Measurements from ENCODE around the gene ANKRD6. TPM values are rescaled to one million over a fixed set of nuclear protein-coding genes. Genes with fewer than 3 reads are reported as not detected.

The ANKRD6 gene
- polyA plus RNA-seq, 1 of the 3 experiments (the other 2 are of a cell fraction) = 2.6 TPM

DNA sequence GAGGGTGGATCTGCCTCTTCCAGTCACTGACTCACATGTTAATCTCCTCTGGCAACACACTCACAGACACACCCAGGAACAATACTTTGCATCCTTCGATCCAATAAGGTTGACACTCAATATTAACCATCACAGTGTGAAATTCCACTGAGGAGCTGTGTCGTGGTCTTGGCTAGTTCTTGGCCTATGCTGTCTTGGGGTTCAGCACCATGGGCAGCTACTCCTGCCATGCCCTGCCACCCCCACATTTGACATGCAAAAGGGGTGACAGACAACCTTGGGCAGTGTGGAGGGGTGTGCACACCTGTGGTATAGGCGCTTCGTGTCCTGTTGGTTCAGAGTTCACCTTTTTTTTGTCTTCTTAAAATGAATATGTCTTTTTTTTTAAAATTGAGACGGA is 25.8 kb downstream of the ANKRD6 start:
- H3K36me3 ChIP-seq (replicated peaks in 1 of 2; ENCODE audit: control insufficient read depth in 1 of 2, insufficient read depth in 2 of 2, low read length in 1 of 2) = no peaks in the 10 kb centered on the region
- H4K20me1 ChIP-seq (ENCODE audit: insufficient read depth) = no peaks in the 10 kb centered on the region
- no peak for DNase-seq
- no peak overlapping the region for H3K9ac ChIP-seq
- 66% methylated on average over 5 of the region's 5 CpGs for WGBS (ENCODE audit: low lambda C conversion rate)
- no peaks in the 10 kb centered on the region for H3K9me2 ChIP-seq
- H2AFZ ChIP-seq (ENCODE audit: low read depth) = no peak overlapping the region
- no peak overlapping the region for H3K4me3 ChIP-seq (ENCODE audit: low read depth in 2 of 2, low read length in 1 of 2)
- no peak overlapping the region for H3K27ac ChIP-seq (ENCODE audit: low read depth in 2 of 2, low read length in 1 of 2)
- H3F3A ChIP-seq (replicated peaks; ENCODE audit: insufficient read depth) = no peaks in the 10 kb centered on the region
- POLR2A ChIA-PET = no interaction called here
- H3K27me3 ChIP-seq (ENCODE audit: insufficient read depth) = no peaks in the 10 kb centered on the region
- H3K79me2 ChIP-seq (ENCODE audit: insufficient read depth) = no peaks in the 10 kb centered on the region
- H3K4me1 ChIP-seq (ENCODE audit: control insufficient read depth in 1 of 2, insufficient read depth in 2 of 2, low read depth in 1 of 2, low read length in 1 of 2) = no peaks in the 10 kb centered on the region; a peak in 1 of 4 replicates
- no peaks in the 10 kb centered on the region for H3K9me3 ChIP-seq
- CTCF ChIA-PET = interaction anchor here (1.5 kb wide), 1 partner anchor 87 kb away, joined by 3 read pairs; no protein-coding TSS in a partner anchor
- no peak overlapping the region for H3K4me2 ChIP-seq
- TF ChIP-seq JUND (IDR thresholded peaks at IDR 0.05) (no peak), SMC3 (IDR thresholded peaks at IDR 0.05; ENCODE audit: low read depth, low read length) (no peak), ELF1 (IDR thresholded peaks at IDR 0.05) (no peak), TCF12 (IDR thresholded peaks at IDR 0.05) (no peak)
- TF ChIP-seq, protein P1, sequence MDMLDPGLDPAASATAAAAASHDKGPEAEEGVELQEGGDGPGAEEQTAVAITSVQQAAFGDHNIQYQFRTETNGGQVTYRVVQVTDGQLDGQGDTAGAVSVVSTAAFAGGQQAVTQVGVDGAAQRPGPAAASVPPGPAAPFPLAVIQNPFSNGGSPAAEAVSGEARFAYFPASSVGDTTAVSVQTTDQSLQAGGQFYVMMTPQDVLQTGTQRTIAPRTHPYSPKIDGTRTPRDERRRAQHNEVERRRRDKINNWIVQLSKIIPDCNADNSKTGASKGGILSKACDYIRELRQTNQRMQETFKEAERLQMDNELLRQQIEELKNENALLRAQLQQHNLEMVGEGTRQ (IDR thresholded peaks at IDR 0.05; ENCODE audit: borderline replicate concordance, low read depth, low read length) = no peak
- TF ChIP-seq, protein P2, sequence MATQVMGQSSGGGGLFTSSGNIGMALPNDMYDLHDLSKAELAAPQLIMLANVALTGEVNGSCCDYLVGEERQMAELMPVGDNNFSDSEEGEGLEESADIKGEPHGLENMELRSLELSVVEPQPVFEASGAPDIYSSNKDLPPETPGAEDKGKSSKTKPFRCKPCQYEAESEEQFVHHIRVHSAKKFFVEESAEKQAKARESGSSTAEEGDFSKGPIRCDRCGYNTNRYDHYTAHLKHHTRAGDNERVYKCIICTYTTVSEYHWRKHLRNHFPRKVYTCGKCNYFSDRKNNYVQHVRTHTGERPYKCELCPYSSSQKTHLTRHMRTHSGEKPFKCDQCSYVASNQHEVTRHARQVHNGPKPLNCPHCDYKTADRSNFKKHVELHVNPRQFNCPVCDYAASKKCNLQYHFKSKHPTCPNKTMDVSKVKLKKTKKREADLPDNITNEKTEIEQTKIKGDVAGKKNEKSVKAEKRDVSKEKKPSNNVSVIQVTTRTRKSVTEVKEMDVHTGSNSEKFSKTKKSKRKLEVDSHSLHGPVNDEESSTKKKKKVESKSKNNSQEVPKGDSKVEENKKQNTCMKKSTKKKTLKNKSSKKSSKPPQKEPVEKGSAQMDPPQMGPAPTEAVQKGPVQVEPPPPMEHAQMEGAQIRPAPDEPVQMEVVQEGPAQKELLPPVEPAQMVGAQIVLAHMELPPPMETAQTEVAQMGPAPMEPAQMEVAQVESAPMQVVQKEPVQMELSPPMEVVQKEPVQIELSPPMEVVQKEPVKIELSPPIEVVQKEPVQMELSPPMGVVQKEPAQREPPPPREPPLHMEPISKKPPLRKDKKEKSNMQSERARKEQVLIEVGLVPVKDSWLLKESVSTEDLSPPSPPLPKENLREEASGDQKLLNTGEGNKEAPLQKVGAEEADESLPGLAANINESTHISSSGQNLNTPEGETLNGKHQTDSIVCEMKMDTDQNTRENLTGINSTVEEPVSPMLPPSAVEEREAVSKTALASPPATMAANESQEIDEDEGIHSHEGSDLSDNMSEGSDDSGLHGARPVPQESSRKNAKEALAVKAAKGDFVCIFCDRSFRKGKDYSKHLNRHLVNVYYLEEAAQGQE (IDR thresholded peaks at IDR 0.05; ENCODE audit: low read depth, low read length) = peak; percentile 87
- TF ChIP-seq, protein P3, sequence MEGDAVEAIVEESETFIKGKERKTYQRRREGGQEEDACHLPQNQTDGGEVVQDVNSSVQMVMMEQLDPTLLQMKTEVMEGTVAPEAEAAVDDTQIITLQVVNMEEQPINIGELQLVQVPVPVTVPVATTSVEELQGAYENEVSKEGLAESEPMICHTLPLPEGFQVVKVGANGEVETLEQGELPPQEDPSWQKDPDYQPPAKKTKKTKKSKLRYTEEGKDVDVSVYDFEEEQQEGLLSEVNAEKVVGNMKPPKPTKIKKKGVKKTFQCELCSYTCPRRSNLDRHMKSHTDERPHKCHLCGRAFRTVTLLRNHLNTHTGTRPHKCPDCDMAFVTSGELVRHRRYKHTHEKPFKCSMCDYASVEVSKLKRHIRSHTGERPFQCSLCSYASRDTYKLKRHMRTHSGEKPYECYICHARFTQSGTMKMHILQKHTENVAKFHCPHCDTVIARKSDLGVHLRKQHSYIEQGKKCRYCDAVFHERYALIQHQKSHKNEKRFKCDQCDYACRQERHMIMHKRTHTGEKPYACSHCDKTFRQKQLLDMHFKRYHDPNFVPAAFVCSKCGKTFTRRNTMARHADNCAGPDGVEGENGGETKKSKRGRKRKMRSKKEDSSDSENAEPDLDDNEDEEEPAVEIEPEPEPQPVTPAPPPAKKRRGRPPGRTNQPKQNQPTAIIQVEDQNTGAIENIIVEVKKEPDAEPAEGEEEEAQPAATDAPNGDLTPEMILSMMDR (IDR thresholded peaks at IDR 0.05) = no peak

DNA sequence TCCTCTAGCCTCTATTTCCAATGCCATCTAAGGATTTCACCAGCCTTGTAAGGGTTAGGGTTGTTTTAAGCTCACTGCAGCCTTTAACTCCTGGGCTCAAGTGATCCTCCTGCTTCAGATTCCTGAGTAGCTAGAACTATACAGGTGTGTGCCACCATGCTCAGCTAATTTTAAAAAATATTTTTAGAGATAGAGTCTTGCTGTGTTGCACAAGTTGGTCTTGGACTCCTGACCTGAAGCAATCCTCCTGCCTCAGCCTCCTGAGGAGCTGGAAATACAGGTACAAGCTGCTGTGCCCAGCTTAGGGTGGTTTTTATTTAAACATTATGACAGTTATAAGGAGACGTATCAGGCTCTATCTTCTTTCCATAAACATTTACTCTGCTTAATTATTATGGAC is 26.5 kb downstream of the ANKRD6 start:
- H3K79me2 ChIP-seq (ENCODE audit: insufficient read depth) = no peaks in the 10 kb centered on the region
- 80% methylated on average over 1 of the region's 1 CpG for WGBS (ENCODE audit: low lambda C conversion rate)
- H3K4me1 ChIP-seq (ENCODE audit: control insufficient read depth in 1 of 2, insufficient read depth in 2 of 2, low read depth in 1 of 2, low read length in 1 of 2) = no peaks in the 10 kb centered on the region; a peak in 1 of 4 replicates
- H2AFZ ChIP-seq (ENCODE audit: low read depth) = no peak overlapping the region
- no peaks in the 10 kb centered on the region for H3K9me3 ChIP-seq
- H3K9me2 ChIP-seq = no peaks in the 10 kb centered on the region
- H3K9ac ChIP-seq = no peak overlapping the region
- CTCF ChIA-PET = interaction anchor here (1.5 kb wide), 1 partner anchor 88 kb away, joined by 3 read pairs; no protein-coding TSS in a partner anchor
- no peaks in the 10 kb centered on the region for H3K27me3 ChIP-seq (ENCODE audit: insufficient read depth)
- no peaks in the 10 kb centered on the region for H3F3A ChIP-seq (replicated peaks; ENCODE audit: insufficient read depth)
- DNase-seq = no peak
- H3K36me3 ChIP-seq (replicated peaks in 1 of 2; ENCODE audit: control insufficient read depth in 1 of 2, insufficient read depth in 2 of 2, low read length in 1 of 2) = no peaks in the 10 kb centered on the region
- H3K4me2 ChIP-seq = no peak overlapping the region
- TF ChIP-seq TCF12 (IDR thresholded peaks at IDR 0.05) = no peak
- no peak for TF ChIP-seq EZH2phosphoT487 (IDR thresholded peaks at IDR 0.05; ENCODE audit: borderline replicate concordance, low read depth)
- H4K20me1 ChIP-seq (ENCODE audit: insufficient read depth) = no peaks in the 10 kb centered on the region
- H3K27ac ChIP-seq (ENCODE audit: low read depth in 2 of 2, low read length in 1 of 2) = no peak overlapping the region
- POLR2A ChIA-PET = no interaction called here
- no peak overlapping the region for H3K4me3 ChIP-seq (ENCODE audit: low read depth in 2 of 2, low read length in 1 of 2)
